Activated CD8-positive, alpha-beta memory T cell treated with anti-CD3 and anti-CD28 coated beads for 4 hours (primary cell): ENCODE results near the gene ADARB2.
"Not testable (repeated sequence)": the region's sequence is repeated elsewhere in the genome, so short reads cannot be mapped to it uniquely, and the experiment has no call there.

ENCODE experiments used
- DNase-seq, 2 donors: peaks; one replicate each; pipeline ENCODE4 v3.0.0-alpha.2; 2020; ENCODE audit warnings: low read depth in 2 of 2

ADARB2 gene

DNA sequence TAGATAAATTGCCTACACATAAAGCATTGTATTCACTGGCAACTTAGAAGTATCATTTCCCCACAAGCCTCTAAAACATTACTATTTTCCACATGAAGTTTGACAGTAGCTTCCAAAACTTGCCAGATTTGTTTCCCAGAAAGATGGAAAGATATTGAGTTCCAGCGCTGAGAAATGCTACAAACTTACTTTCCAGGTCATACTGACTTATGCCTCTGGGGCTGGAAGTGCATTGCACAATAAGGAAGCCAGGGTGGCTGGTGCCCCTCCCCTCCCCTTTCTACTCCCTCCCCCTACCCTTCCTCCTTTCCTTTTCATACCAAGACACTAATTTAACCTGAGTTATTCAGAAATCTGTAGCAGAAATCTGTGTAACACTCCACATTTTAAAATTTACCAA lies 468.5 kb downstream of the ADARB2 start:
- DNase-seq = no peak

DNA sequence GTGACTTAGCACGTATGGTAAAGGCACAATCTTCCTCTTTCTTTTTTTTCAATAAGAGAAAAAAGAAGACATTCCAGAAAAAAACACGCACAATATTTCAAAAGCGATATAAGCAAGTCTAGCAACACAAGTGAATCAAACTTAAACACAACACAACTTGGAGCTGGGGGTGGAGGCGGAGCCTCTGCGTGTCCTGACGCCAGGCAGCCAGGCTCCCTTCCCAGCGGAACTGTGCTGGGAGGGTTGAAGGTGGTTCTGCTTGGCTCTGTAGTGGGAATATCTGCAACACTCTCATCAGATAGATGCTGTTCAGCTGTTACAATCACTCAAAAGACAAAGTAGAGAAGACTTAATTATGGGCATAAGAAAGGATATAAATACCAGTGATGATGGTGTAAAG lies 469.8 kb downstream of the ADARB2 start:
- DNase-seq = no peak

DNA sequence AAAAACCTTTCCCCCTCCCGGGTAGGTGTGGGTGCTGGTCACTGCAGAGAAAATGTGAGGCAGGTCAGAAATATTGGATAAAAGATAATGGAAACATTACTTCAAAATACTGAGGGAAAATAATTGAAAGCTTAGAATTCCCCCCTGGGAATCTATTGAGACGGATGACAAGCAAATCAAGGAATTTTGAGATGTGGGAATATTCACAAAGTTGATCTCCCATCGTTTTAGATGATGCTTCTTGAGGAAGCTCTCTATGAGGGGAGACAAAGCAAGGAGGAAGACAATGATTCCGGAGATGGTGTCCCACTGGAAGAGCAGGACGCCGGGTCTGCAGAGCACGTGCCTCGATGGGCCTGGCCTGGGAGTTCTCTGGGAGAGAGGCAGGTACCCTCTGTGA lies 470.2 kb downstream of the ADARB2 start:
- DNase-seq = no peak

DNA sequence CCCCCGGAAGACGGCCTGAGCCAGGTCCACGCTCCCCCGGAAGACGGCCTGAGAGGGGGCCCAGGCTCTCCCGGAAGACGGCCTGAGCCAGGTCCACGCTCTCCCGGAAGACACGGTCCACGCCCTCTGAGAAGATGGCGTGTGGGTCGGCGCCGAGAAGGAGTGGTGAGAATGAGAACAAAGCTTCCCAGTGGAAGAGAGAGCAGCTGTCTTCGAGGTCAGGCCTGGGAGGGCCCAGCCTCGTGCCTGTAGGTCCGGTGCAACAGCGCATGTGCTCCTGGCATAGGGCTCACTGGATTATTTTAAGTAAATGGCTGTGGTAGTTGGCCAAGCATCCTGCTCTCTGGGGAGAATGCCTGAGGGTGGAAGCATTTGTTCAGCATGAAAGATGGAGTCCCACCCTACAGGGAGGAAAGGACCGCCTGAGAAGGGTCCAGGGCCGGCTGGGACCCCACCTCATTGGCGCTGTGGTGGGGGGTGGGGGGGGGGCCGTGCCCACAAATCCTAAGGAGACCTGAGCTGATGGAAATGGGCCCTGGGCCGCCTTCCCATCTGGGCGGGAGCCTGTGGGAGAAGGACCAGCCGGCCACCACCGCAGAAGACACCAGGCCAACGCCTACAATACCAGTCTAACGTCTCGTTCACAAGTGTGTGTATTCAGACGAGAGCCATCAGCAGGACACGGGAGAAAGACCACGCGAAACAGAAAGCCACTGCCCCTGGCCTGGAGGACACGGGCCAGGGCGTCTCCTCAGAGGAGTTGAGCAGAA lies 471.1 kb downstream of the ADARB2 start:
- DNase-seq = no peak

DNA sequence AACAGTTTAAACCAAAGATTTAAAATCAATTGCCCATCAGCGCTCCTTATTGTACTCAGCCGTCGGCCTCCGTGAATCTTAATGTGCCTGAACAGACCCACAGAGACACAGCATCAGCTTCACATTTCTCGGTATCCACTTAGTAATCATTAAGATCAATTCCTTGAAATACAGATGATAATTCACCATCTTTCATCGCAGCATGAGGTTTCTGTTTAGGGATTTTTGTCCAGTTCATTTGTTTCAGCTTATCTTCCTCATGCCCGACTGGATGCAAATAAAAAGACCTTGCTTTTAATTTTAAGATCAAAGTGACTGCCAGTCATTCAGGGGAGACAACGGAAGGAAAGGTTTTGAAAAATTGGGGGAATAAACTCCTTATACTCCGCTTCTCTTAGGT lies 473.3 kb downstream of the ADARB2 start:
- no peak for DNase-seq

DNA sequence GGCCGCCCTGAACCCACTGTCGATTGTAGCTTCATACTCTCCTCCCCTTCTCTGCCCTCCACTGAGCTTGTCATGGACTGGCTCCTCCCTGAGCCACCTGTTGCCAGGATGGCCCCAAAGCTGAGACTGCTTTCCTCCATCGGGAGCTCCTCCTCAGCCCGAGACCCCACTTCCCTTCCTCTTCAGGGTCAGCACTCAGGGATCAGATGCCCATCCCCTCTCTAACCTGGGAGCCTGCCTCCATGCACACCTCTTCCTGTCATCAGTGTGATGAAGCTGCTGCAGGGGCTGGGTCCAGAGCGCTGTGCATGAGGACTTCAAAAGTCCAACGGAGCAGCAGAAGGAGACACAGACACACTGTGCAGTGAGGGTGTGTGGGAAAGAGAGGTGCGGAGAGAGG lies 480.1 kb downstream of the ADARB2 start:
- no peak for DNase-seq

DNA sequence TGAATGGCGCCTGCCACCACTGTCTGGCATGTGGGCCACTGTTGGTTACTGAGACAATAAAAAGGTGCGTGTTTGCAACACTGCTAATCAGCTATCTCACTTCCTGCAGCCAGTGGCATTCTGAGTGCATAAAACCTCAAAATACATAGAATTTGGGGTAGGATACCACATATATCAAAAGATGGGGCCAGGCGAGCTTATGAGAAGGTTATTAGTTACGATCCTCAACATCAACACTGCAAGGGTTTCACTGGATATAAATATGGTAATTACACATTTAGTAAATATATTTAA lies 480.9 kb downstream of the ADARB2 start:
- DNase-seq = no peak

DNA sequence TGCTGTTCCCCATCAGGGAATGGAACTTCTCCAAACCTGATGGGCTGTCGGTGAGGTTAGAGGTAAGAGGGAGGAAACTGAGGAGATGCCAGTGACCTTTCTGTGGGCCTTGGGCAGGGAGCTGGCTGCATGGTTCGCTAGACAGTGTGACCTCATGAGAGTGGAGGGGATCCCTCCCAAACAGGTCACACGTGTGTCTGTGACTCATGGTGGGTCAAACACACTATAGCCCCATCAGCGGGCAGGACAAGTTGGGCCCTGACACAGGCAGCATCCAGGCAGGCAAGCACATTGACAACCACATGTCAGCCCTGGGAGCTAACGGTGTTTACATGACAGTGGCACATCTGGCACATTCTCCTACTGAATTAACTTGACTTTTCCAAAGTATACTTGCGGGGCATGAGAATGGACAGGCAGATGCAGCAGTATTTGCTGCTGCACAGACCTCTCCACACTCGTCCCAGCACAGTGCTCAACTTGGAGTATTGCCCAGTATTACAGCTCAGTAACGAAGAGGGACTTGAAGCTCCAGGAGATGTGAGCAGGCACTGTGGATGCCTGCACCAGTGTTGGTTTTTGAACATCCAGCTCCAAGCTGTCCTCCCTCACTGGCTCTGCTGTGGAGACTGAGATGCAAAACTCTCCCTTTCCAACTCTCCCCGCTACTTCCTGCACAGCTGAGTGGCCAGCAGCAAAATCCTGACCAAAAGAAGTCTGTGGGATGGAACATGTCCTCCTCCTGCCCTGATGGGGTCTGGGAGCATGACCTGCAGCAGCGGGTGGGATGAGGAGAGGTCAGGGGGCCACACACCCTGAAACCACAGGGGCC lies 481.5 kb downstream of the ADARB2 start:
- DNase-seq = no peak

DNA sequence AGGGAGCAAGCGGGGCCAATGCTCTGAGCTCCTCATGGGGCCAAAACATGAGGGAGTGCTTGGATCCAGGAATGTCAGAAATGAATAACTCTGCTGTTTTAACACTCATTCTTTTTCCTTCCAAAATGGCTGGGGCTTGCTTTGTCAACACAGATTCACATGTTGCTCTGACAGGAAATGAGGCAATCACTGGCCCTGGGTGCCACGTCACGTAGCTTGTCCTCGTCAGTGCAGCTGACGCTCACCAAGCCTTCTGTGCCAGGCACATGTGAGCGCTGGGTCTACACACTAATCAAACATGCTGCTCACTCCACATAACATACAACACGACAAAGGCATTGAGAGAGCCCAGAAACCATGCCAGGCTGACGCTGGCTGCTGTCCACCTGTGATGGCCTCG lies 482.2 kb downstream of the ADARB2 start:
- DNase-seq = no peak

DNA sequence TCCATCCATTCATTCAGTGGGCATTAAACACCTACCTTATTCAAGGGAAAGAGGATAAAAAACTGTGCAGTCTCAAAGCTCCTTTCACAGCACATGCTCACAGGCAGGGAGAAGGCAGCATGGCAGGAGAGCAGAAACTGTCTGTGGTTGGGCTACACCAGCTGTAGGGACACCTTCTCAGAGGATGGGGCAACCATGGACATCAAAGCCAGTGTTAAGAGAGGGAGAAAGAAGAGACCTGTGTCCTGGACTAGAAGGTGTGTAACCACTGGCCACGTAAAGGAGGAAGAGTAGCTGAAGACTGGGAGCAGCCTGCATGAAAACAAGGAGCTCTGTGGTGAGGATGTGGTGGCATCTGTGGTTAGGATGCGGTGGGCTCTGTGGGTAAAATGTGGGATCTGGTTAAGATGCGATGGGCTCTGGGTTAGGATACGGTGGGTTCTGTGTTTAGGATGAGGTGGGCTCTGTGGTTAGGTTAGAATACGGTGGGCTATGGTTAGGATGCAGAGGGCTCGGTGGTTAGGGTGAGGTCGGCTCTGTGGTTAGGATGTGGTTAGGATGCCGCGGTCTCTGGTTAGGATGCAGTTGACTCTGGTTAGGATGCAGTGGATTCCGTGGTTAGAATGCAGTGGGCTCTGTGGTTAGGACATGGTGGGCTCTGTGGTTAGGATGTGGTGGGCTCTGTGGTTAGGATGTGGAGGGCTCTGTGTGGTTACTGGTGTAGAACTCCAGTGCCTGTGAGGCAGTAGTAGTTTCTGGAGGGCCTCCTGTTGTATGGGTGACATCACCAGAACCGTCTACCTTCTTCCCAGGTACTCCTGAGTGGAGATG lies 483.6 kb downstream of the ADARB2 start:
- DNase-seq = no peak

DNA sequence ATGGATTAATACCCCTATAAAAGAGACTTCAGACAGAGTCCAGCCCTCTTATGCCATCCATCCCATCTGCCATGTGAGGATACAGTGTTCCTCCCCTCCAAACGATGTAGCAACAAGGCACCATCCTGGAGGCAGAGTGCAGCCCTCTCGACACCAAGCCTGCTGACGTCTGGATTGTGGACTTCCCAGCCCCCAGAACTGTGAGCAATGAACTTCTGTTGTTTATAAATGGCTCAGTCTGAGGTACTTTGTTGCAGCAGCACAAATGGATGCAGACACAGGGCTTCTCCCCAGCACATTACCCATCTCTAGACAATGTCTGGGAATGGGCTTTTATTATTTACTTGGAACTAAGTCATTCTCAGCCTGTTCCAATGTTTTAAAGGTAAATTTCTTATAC lies 485.6 kb downstream of the ADARB2 start:
- DNase-seq = no peak

DNA sequence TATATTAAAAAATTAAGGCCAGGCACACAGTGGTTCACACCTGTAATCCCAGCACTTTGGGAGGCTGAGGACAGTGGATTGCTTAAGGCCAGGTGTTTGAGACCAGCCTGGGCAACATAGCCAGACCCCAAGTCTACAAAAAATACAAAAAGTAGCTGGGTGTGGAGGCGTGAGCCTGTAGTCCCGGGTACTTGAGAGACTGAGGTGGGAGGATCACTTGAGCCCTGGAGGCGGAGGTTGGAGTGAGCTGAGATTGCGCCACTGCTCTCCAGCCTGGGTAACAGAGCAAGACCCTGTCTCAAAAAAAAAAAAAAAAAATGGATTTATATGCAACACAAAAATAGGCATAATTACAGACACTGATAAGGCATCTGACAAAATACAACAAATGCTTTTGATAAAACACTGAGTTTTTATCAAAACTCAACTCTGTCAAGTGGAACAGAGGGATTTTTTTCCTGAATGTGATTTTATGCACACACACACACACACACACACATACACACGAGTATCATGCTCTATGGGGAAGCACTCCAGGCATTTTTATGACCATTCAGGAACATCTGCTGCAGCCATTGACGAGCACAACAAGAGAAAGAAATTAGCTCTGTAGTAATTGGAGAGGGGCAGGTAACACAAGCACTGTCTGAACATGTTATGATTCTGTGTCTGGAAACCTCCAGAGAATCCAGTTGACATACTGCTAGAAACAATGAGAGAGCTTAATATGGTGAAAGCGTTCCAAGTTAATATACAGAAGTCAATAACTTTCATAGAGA lies 488.0 kb downstream of the ADARB2 start:
- DNase-seq = no peak

DNA sequence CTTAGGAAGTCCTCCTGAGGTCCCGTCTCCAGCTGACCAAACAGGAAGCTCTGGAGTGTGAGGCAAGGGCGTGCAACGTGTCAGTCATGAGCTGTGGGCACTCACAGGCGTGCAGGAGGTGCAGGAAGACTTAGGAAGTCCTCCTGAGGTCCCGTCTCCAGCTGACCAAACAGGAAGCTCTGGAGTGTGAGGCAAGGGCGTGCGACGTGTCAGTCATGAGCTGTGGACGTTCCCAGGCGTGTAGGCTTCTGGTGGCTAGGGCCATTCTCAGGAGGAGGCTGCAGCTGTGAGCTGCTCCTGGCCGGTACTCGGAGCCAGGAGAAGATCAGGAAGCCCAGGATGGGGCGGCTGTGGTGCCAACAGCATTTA lies 489.1 kb downstream of the ADARB2 start:
- not testable (repeated sequence) for DNase-seq

DNA sequence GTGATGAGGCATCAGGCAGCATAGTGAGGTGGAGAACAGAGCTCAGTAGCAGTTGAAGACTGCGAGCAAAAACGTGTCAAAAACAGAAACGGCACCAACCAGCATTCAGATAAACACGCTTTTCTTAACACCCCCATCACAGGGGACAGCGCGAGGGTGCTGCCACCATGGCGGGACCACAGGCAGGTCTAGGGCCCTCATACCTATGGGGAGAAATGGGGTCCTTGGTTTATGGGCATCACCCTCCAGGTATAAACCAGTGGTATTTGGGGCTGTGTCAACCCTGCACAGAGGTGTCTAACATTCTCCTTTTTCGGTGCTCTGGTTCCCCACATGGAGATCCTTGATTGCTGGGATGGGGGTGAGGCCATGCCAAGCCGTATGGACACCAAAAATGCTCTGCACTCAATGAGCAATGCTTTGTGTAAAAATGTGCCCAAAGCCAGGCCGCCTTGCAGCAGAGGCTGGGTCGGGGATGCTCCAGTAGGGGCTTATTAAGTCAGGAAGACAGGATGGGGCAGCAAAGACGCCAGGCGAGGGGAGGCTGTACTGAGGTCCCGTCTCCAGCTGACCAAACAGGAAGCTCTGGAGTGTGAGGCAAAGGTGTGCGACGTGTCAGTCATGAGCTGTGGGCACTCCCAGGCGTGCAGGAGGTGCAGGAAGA lies 489.6 kb downstream of the ADARB2 start:
- no peak for DNase-seq

DNA sequence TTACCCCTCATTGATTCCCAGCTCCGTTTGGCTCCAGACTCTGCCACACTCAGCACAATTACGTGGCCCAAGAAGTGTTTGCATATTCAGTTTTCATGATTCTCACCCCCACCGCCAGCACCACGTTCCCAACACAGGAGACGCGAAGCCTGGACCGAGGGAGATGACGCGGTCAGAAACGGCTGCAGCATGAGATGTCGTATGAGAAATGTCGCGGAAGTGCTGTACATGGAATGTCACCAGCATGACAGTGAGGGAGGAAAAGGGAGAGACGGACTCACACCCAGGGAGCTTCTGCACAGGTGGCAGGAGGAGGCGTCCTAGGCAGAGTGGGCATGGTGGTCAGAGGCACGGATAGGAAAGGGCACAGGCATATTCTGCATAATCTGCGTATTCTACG lies 492.8 kb downstream of the ADARB2 start:
- no peak for DNase-seq

DNA sequence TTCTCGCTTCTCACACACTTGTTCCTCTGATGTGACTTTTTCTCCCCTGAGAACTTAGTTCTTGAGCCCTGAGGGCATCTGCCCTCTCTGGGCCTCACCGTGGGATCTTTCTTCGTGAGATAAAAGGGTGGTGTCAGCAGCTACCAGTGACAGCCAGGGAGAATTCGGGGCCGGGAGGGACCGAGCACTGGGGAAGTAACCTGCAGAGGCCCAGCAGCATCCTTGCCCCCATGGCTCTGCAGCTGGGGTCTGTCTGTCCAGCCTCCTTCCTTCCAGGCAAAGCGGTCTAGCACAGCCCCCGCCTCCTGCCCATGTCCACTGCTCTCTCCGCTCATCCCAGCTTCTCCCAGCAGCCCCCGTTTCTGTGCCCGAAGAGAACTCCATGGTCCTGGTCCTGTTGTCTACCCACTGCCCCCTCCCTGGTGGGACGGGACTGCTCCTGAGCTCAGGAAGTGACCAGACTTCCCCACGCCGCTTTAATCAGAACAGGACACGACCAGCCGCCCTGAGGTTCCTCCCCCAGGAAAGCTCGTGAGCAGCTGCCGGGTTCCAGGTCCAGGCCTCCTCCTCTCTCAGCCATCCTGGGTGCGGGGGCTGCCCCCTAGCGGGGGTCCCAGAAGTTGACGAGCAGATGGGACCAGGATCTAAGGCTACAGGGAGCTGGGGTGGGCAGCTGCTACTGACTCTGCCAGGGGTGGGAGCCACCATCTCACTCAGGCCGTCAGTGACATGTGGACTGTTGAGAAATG lies 493.7 kb downstream of the ADARB2 start:
- no peak for DNase-seq

DNA sequence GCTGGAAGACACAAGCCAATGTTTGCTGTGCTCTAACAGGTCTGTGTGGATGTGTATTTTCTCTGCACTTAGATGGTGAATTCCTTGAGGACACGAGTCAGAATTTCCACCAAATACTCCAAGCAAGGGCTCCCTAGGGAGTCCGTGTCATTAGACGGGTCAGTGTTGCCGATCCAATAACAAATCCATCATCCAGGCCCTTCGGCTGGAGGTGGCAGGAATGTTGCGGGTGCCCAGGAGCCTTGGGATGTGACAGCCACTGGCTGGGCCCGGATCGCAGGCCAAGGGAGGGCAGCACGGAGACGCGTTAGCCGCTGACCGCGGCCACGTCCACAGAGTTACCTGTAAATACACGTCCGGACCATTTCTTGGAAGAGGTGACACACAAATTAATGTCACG lies 494.4 kb downstream of the ADARB2 start:
- DNase-seq = no peak

DNA sequence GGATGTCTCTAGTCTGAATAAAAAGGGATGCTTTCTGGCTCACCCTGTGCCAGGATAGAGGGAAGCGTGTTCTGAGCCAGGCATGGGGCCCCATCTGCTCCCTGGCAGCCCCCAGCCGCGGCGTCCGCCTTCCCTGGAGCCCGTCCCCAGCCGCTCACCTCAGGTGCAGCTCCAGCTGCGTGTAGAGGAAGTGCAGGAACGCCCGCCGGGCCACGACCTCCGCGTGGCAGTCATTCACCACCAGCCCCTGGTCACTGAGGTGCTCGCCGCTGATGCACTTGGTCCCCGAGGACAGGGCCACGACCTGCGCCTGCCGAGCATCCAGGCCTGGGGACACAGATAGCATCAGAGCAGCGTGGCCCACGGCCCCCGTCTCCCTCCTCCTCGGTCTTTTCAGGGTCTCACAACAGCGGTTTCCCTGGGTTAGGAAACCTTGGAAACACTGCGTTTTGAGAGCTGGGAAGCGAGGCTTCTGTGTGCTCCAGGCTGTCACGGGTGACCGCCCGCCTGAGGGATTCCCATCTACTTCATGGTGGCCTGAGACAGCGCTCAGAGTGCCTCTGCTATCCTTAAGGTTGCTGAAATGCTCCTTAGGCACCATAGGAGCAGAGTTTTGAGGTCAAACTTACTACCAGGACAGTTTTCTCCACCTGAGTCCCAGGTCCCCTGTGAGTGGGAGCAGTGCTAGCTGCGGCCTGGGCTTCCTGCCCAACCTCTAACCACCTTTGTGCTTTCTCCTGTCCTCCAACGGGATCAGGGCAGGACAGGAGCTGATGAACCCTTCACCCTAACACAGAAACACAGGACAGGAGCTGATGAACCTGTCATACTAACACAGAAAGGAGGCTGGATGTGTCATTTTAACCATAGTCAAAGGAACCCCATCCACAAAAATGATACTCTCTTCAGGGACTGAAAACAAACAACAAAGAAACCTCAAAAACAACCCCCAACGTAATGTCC lies 495.1 kb downstream of the ADARB2 start:
- DNase-seq = no peak

DNA sequence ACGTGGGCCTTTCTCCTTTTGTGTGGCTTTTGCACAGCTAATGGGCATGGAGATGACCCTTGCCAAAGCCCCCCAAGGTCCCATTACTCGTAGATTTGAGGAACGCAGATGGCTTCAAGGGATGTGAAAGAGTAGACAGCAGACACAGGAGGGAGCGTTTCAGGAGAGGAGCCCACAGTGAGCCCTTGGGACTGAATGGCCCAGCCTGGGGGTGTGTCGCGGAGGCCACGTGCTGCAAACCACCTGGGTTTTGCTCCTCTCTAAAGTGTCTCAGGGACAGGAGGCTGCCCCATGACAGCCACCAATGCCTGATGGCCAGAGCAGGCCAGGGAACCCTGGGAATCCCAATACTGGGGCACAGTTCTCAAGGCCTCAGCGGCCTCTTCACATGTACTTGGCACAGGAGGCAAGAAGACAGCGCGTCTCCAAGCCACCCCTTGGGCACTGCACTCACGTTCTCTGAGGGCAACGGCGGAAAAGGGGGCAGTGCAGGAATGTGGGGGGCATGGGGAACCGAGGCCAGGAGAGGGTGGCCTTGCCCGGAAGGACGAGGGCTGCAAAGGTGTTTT lies 495.9 kb downstream of the ADARB2 start:
- DNase-seq = no peak
